Endothelial cell of umbilical vein (primary cell): Measurements from ENCODE around the gene CENPF. TPM values are rescaled to one million over a fixed set of nuclear protein-coding genes. Genes with fewer than 3 reads are reported as not detected.

Experiments
- BruUV-seq: library from RNA; stranded (reverse); fragments of 400-500 nt; replicated peaks from 2 replicates; lab custom pipeline; 2021; lab: Mats Ljungman, UMichigan
- CTCF ChIA-PET: fragments of 300-600, 350-600 bp; sonication (Branson Sonifier 250); formaldehyde crosslinking; loops from one replicate; lab custom pipeline; 2021; ENCODE audit warnings: antibody characterized with exemption, inconsistent platforms; lab: Charles Lee
- POLR2A ChIA-PET: fragments of 300-600, 350-600 bp; sonication (Branson Sonifier 250); formaldehyde crosslinking; loops from one replicate; lab custom pipeline; 2021; ENCODE audit warnings: antibody characterized with exemption, inconsistent platforms; lab: Charles Lee
- DNase-seq: peaks from one replicate; pipeline ENCODE4 v3.0.0-alpha.2; 2011; ENCODE audit warnings: low read depth, low spot score
- FAIRE-seq: peaks from 2 replicates; lab custom pipeline; 2011; peaks lifted over from hg19 to GRCh38; lab: Jason Lieb, UNC
- H2AFZ ChIP-seq: 2 replicates; pipeline ENCODE4 v1.6.0; 2012; ENCODE audit warnings: low read depth, low read length, control low read depth, inconsistent platforms
- H3K27ac ChIP-seq: 2 replicates; pipeline ENCODE4 v1.5.1; 2011; ENCODE audit warnings: low read depth, mild to moderate bottlenecking, control low read depth, low read length, moderate library complexity; ENCODE audit not compliant: insufficient read depth
- H3K27me3 ChIP-seq, 2 experiments: 2 replicates each; pipeline versions ENCODE4 v1.6.0 to v1.6.1; 2011; ENCODE audit warnings: low read length in 2 of 2, mixed read lengths in 1 of 2; ENCODE audit not compliant: control insufficient read depth in 2 of 2, insufficient read depth in 2 of 2
- H3K36me3 ChIP-seq, 2 experiments: 2 replicates in 1 of 2; 3 replicates in 1 of 2; pipeline ENCODE4 v1.5.1; 2011; ENCODE audit warnings: low read length in 2 of 2, mild to moderate bottlenecking in 1 of 2, moderate library complexity in 1 of 2; ENCODE audit not compliant: control insufficient read depth in 2 of 2, insufficient read depth in 2 of 2; ENCODE audit errors: extremely low read depth in 1 of 2
- H3K4me1 ChIP-seq: 3 replicates; pipeline ENCODE4 v1.5.1; 2011; ENCODE audit warnings: mild to moderate bottlenecking, low read length; ENCODE audit not compliant: control insufficient read depth, insufficient read depth; ENCODE audit errors: extremely low read depth
- H3K4me2 ChIP-seq: 2 replicates; pipeline ENCODE4 v1.6.1; 2011; ENCODE audit warnings: low read length, control low read depth, mixed read lengths; ENCODE audit not compliant: insufficient read depth
- H3K4me3 ChIP-seq, 3 experiments: fragments of 200-600 bp in 1 of 3; sonication (generic), shearing (Covaris generic) in 1 of 3; replicated peaks in 1 of 3; 2 replicates each; pipeline ENCODE4 v1.5.1; 2011 to 2016; ENCODE audit warnings: control low read depth in 3 of 3, low read length in 3 of 3, mild to moderate bottlenecking in 2 of 3, inconsistent platforms in 1 of 3, low read depth in 1 of 3, moderate library complexity in 1 of 3; ENCODE audit not compliant: insufficient read depth in 1 of 3
- H3K79me2 ChIP-seq: 2 replicates; pipeline ENCODE4 v1.6.0; 2012; ENCODE audit warnings: low read length, inconsistent platforms; ENCODE audit not compliant: control insufficient read depth, insufficient read depth
- H3K9ac ChIP-seq: replicated peaks from 2 replicates; pipeline ENCODE3; 2011; ENCODE audit warnings: low read length, control low read depth; ENCODE audit not compliant: insufficient read depth; ENCODE audit errors: extremely low read depth
- H3K9me1 ChIP-seq: replicated peaks from 3 replicates; pipeline ENCODE4 v1.6.0; 2011; ENCODE audit warnings: mild to moderate bottlenecking, low read length; ENCODE audit not compliant: control insufficient read depth, insufficient read depth; ENCODE audit errors: extremely low read depth
- H3K9me3 ChIP-seq: replicated peaks from 2 replicates; pipeline ENCODE4 v1.5.1; 2012; ENCODE audit warnings: low read length, inconsistent platforms; ENCODE audit not compliant: control insufficient read depth, insufficient read depth
- H4K20me1 ChIP-seq: replicated peaks from 2 replicates; pipeline ENCODE3; 2011; ENCODE audit warnings: mild to moderate bottlenecking, low read length; ENCODE audit not compliant: control insufficient read depth, insufficient read depth; ENCODE audit errors: extremely low read depth
- EZH2 ChIP-seq: IDR thresholded peaks from 2 replicates; pipeline ENCODE4 v1.6.1; 2012; ENCODE audit warnings: borderline replicate concordance, low read depth, mild to moderate bottlenecking, moderate library complexity, low read length, inconsistent platforms; ENCODE audit not compliant: severe bottlenecking
- FOS ChIP-seq: IDR thresholded peaks from 2 replicates; pipeline ENCODE4 v1.6.1; 2011; ENCODE audit warnings: mild to moderate bottlenecking, low read length, moderate library complexity, borderline replicate concordance; ENCODE audit not compliant: insufficient read depth
- GATA2 ChIP-seq: IDR thresholded peaks from 2 replicates; pipeline ENCODE4 v1.7.0; 2011; ENCODE audit warnings: low read depth, mild to moderate bottlenecking, moderate library complexity, mixed read lengths, low read length; ENCODE audit not compliant: insufficient read length, insufficient read depth
- JUN ChIP-seq: IDR thresholded peaks from 2 replicates; pipeline ENCODE4 v1.6.1; 2011; ENCODE audit warnings: borderline replicate concordance, low read depth; ENCODE audit not compliant: insufficient read length, insufficient read depth
- MAX ChIP-seq: IDR thresholded peaks from 2 replicates; pipeline ENCODE4 v1.6.1; 2011; ENCODE audit not compliant: insufficient read depth, insufficient read length
- MYC ChIP-seq: IDR thresholded peaks from one replicate; pipeline ENCODE4 v1.6.1; 2011; ENCODE audit warnings: mild to moderate bottlenecking, low read depth, low read length
- POLR2A ChIP-seq: IDR thresholded peaks from 2 replicates; pipeline ENCODE4 v1.6.1; 2012; ENCODE audit warnings: low read depth, mild to moderate bottlenecking, control low read depth, low read length
- POLR2AphosphoS5 ChIP-seq: IDR thresholded peaks from 2 replicates; pipeline ENCODE4 v1.6.1; 2012; ENCODE audit warnings: low read depth, mild to moderate bottlenecking, control low read depth, low read length, moderate library complexity; ENCODE audit not compliant: insufficient read depth
- dilution Hi-C: fragments of 300-500 bp; cut with MboI; formaldehyde crosslinking; loops from one replicate; pipeline ENCODE4 v1.15.0; 2019; ENCODE audit warnings: low sequenced_read_pairs; ENCODE audit not compliant: extremely low pct_ligation_motif_present
- intact Hi-C: fragments of 100-400 bp; cut with micrococcal nuclease; formaldehyde crosslinking; loops from one replicate; pipeline ENCODE4 v1.10.0; 2022
- polyA plus RNA-seq, 4 experiments: library from polyadenylated mRNA; depleted of rRNA in 3 of 4; stranded (reverse) in 3 of 4; unstranded in 1 of 4; fragments of >200 nt; gene quantifications; 2 replicates each; pipeline versions ENCODE4 v1.2.1 to v1.2.3, GENCODE V29; 2011 to 2012; ENCODE audit warnings: missing spikeins in 1 of 4
- total RNA-seq: library from RNA; stranded (reverse); gene quantifications from 2 replicates; pipeline ENCODE4 v1.2.3, GENCODE V29; 2021
- TF ChIP-seq, protein P1 (sequence below), 2 donors: IDR thresholded peaks; 1 replicate in 1 of 2; 2 replicates in 1 of 2; pipeline ENCODE4 v1.5.1; 2011; ENCODE audit warnings: low read length in 2 of 2, mild to moderate bottlenecking in 2 of 2, moderate library complexity in 2 of 2, control low read depth in 1 of 2, inconsistent platforms in 1 of 2, low read depth in 1 of 2; ENCODE audit not compliant: insufficient read depth in 1 of 2; ENCODE audit errors: extremely low read depth in 1 of 2

CENPF gene
- total and polyA plus RNA-seq, 2 donors (not counting 3 experiments of a cell fraction or from before 2014, with no cell fraction given) = 6.4 to 66.2 TPM

- BruUV-seq = no TSS peak
- H3K9me1 ChIP-seq = no peaks in the 10 kb centered on the region
- no peaks in the 10 kb centered on the region for H3K36me3 ChIP-seq
- FAIRE-seq = no peak
- H2AFZ ChIP-seq = no peak overlapping the region
- dilution Hi-C loops (no loop called here), intact Hi-C loops (no loop called here)
- H3K79me2 ChIP-seq = no peaks in the 10 kb centered on the region
- no peak overlapping the region for H3K4me2 ChIP-seq
- peaks cover 47% of the 10 kb centered on the region for H3K4me1 ChIP-seq
- no peak for DNase-seq
- ChIA-PET POLR2A (no interaction called here), CTCF (interaction anchor here (1.1 to 3.9 kb wide), 7 partner anchors 12 to 239 kb away, joined by 3 to 17 read pairs (median 4); no protein-coding TSS in a partner anchor)
- no peak overlapping the region for H3K27ac ChIP-seq
- no peak overlapping the region for H3K9ac ChIP-seq
- H3K9me3 ChIP-seq = no peaks in the 10 kb centered on the region
- H3K4me3 ChIP-seq = no peak overlapping the region
- no peaks in the 10 kb centered on the region for H4K20me1 ChIP-seq
- peak; percentile 24 for TF ChIP-seq GATA2
- no peak for TF ChIP-seq POLR2A
- TF ChIP-seq FOS = no peak
- TF ChIP-seq POLR2AphosphoS5 = no peak
- H3K27me3 ChIP-seq = no peaks in the 10 kb centered on the region
These were observed 31.7 kb upstream of the CENPF start for GRCh38 chr1:214571281-214571680.

- no peak overlapping the region for H3K27ac ChIP-seq
- no peak for DNase-seq
These were observed 29.3 kb upstream of the CENPF start for GRCh38 chr1:214573386-214574318.

More at GRCh38 chr1:214573386-214574318, 29.3 kb upstream of the CENPF start:
- intact Hi-C loops (no loop called here), dilution Hi-C loops (no loop called here)
- Histone ChIP-seq H3K36me3 (no peaks in the 10 kb centered on the region), H3K4me1 (peaks cover 23% of the 10 kb centered on the region), H3K9me3 (no peaks in the 10 kb centered on the region), H2AFZ (no peak overlapping the region), H3K9me1 (no peaks in the 10 kb centered on the region), H3K4me3 (no peak overlapping the region), H3K79me2 (no peaks in the 10 kb centered on the region), H3K9ac (no peak overlapping the region), H3K4me2 (no peak overlapping the region), H4K20me1 (no peaks in the 10 kb centered on the region), H3K27me3 (no peaks in the 10 kb centered on the region)
- ChIA-PET POLR2A (interaction anchor here (0.6 kb wide), 1 partner anchor 259 kb away, joined by 3 read pairs; no protein-coding TSS in a partner anchor), CTCF (interaction anchor here (1.2 to 3.8 kb wide), 5 partner anchors 8 to 241 kb away, joined by 3 to 15 read pairs (median 5); partner anchors contain the start of gene PTPN14)
- FAIRE-seq = peak; percentile 48
- no peak for TF ChIP-seq FOS
- TF ChIP-seq, protein P1, sequence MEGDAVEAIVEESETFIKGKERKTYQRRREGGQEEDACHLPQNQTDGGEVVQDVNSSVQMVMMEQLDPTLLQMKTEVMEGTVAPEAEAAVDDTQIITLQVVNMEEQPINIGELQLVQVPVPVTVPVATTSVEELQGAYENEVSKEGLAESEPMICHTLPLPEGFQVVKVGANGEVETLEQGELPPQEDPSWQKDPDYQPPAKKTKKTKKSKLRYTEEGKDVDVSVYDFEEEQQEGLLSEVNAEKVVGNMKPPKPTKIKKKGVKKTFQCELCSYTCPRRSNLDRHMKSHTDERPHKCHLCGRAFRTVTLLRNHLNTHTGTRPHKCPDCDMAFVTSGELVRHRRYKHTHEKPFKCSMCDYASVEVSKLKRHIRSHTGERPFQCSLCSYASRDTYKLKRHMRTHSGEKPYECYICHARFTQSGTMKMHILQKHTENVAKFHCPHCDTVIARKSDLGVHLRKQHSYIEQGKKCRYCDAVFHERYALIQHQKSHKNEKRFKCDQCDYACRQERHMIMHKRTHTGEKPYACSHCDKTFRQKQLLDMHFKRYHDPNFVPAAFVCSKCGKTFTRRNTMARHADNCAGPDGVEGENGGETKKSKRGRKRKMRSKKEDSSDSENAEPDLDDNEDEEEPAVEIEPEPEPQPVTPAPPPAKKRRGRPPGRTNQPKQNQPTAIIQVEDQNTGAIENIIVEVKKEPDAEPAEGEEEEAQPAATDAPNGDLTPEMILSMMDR (IDR thresholded peaks at IDR 0.05; ENCODE audit: extremely low read depth in 1 of 2, insufficient read depth in 1 of 2, low read depth in 1 of 2, low read length in 2 of 2) = no peak
- no peak for TF ChIP-seq JUN
- TF ChIP-seq MAX = no peak
- no peak for TF ChIP-seq MYC
- no peak for TF ChIP-seq EZH2
- no peak for TF ChIP-seq POLR2A
- TF ChIP-seq GATA2 = no peak
- no peak for TF ChIP-seq POLR2AphosphoS5
- BruUV-seq = no TSS peak
